ENCODE measurements around the gene CRKL.

The CRKL gene

GRCh38 chr22:20973634-20974286 lies 56.6 kb downstream of the CRKL start:
- DNase-seq (ENCODE audit: low read depth) = no peak

GRCh38 chr22:20974336-20974955 lies 57.2 kb downstream of the CRKL start:
- TF ChIP-seq CTCF (IDR thresholded peaks at IDR 0.05; ENCODE audit: low read length, missing control alignments) = no peak
- no peak overlapping the region for H3K4me3 ChIP-seq (replicated peaks; ENCODE audit: low read depth, low read length)
- DNase-seq (ENCODE audit: low read depth) = no peak

More at GRCh38 chr22:20973634-20974286, 56.6 kb downstream of the CRKL start:
- no peak overlapping the region for H3K4me3 ChIP-seq (replicated peaks; ENCODE audit: low read depth, low read length)
- TF ChIP-seq CTCF (IDR thresholded peaks at IDR 0.05; ENCODE audit: low read length, missing control alignments) = no peak

- no peak for DNase-seq (ENCODE audit: low read depth)
- H3K4me3 ChIP-seq (replicated peaks; ENCODE audit: low read depth, low read length) = no peak overlapping the region
- no peak for TF ChIP-seq CTCF (IDR thresholded peaks at IDR 0.05; ENCODE audit: low read length, missing control alignments)
Observed at GRCh38 chr22:20975541-20976290, 58.5 kb downstream of the CRKL start.

GRCh38 chr22:20976291-20976877 lies 59.2 kb downstream of the CRKL start:
- TF ChIP-seq CTCF (IDR thresholded peaks at IDR 0.05; ENCODE audit: low read length, missing control alignments) = no peak
- DNase-seq (ENCODE audit: low read depth) = no peak
- no peak overlapping the region for H3K4me3 ChIP-seq (replicated peaks; ENCODE audit: low read depth, low read length)

- DNase-seq (ENCODE audit: low read depth) = no peak
- H3K4me3 ChIP-seq (replicated peaks; ENCODE audit: low read depth, low read length) = no peak overlapping the region
- TF ChIP-seq CTCF (IDR thresholded peaks at IDR 0.05; ENCODE audit: low read length, missing control alignments) = no peak
Observed at GRCh38 chr22:20977019-20977418, 59.8 kb downstream of the CRKL start.

GRCh38 chr22:20977516-20978170 lies 60.4 kb downstream of the CRKL start:
- no peak overlapping the region for H3K4me3 ChIP-seq (replicated peaks; ENCODE audit: low read depth, low read length)
- no peak for DNase-seq (ENCODE audit: low read depth)
- no peak for TF ChIP-seq CTCF (IDR thresholded peaks at IDR 0.05; ENCODE audit: low read length, missing control alignments)
